Nephron (organoid): Measurements from ENCODE around the gene PLCL2.

Experiments used
- H3K27ac Mint-ChIP-seq, 3 experiments: 2 replicates each; pipeline ENCODE4 v1.8.0; 2020; ENCODE audit warnings: mixed read lengths in 3 of 3, mild to moderate bottlenecking in 2 of 3, moderate library complexity in 1 of 3
- H3K27me3 Mint-ChIP-seq: 2 replicates; pipeline ENCODE4 v1.8.0; 2021; ENCODE audit warnings: low read depth, mild to moderate bottlenecking, moderate library complexity, mixed read lengths
- H3K36me3 Mint-ChIP-seq: 2 replicates; pipeline ENCODE4 v1.8.0; 2020; ENCODE audit warnings: low read depth, mixed read lengths
- H3K4me1 Mint-ChIP-seq: 2 replicates; pipeline ENCODE4 v1.8.0; 2020; ENCODE audit warnings: mixed read lengths
- H3K4me3 Mint-ChIP-seq, 3 experiments: 2 replicates each; pipeline ENCODE4 v1.8.0; 2020; ENCODE audit warnings: mild to moderate bottlenecking in 3 of 3, mixed read lengths in 3 of 3, moderate library complexity in 2 of 3
- H3K9me3 Mint-ChIP-seq: 2 replicates; pipeline ENCODE4 v1.8.0; 2020; ENCODE audit warnings: mixed read lengths
- CTCF ChIP-seq, 3 experiments: fragments of 200-600 bp; sonication (generic); IDR thresholded peaks; one replicate each; pipeline ENCODE4 v1.5.0; 2021; ENCODE audit warnings: antibody characterized with exemption in 3 of 3; ENCODE audit not compliant: unreplicated experiment in 3 of 3

Gene PLCL2

GRCh38 chr3:17136136-17136721 lies 251.5 kb downstream of the PLCL2 start:
- H3K4me3 Mint-ChIP-seq: no peak overlapping the region
- no peaks in the 10 kb centered on the region for H3K36me3 Mint-ChIP-seq
- peaks cover 17% of the 10 kb centered on the region for H3K27me3 Mint-ChIP-seq
- H3K27ac Mint-ChIP-seq: peak overlapping the region in 2 of 3 experiments; percentile 8 to 35
- TF ChIP-seq CTCF (IDR thresholded peaks at IDR 0.05; ENCODE audit: unreplicated experiment in 3 of 3): no peak
- H3K9me3 Mint-ChIP-seq: no peaks in the 10 kb centered on the region
- H3K4me1 Mint-ChIP-seq: peaks cover 10% of the 10 kb centered on the region

DNA sequence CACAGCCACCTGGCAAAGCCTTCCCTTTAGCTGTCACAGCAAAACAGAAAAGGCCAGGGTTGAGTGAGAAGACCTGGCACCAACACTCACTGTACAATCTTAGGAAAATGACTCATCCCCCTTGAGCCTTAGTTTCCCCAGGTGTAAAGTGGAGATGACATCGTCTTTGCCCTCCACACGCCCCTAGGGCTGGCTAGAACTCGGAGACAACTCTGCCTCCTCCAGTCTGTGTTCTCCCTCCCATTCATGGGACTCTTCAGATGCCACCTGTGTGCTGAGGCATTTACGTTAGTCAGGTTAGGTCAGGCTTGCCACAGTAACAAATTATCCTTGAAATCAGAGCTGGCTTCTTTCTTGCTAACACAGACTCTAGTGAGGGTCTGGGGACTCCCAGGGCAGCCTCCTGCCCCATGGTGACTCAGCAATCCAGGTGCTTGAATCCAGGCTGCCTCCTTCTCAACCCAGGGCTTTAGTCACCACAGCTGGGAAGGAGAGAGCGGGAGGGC lies 252.6 kb downstream of the PLCL2 start:
- Mint-ChIP-seq H3K36me3 (no peaks in the 10 kb centered on the region), H3K4me3 (no peak overlapping the region), H3K4me1 (peaks cover 10% of the 10 kb centered on the region), H3K27me3 (peaks cover 13% of the 10 kb centered on the region), H3K9me3 (no peaks in the 10 kb centered on the region), H3K27ac (no peak overlapping the region)
- no peak for TF ChIP-seq CTCF (IDR thresholded peaks at IDR 0.05; ENCODE audit: unreplicated experiment in 3 of 3)

GRCh38 chr3:17138246-17139039 lies 253.7 kb downstream of the PLCL2 start:
- Mint-ChIP-seq H3K9me3 (no peaks in the 10 kb centered on the region), H3K4me1 (peaks cover 10% of the 10 kb centered on the region), H3K27ac (no peak overlapping the region), H3K4me3 (no peak overlapping the region), H3K36me3 (no peaks in the 10 kb centered on the region), H3K27me3 (peaks cover 16% of the 10 kb centered on the region)
- TF ChIP-seq CTCF (IDR thresholded peaks at IDR 0.05; ENCODE audit: unreplicated experiment in 3 of 3): no peak
